ENCODE data around the gene SH3BGRL2. TPM values are rescaled to one million over a fixed set of nuclear protein-coding genes. Genes with fewer than 3 reads are reported as not detected.
A peak's percentile ranks its signal among the peaks of the same experiment; 100 is the strongest.
"Not testable (repeated sequence)": the region's sequence is repeated elsewhere in the genome, so short reads cannot be mapped to it uniquely, and the experiment has no call there.

Gene SH3BGRL2
- polyA plus RNA-seq, 3 donors from 2014 or later = 0.22 to 3.4 TPM; not detected in 1

DNA sequence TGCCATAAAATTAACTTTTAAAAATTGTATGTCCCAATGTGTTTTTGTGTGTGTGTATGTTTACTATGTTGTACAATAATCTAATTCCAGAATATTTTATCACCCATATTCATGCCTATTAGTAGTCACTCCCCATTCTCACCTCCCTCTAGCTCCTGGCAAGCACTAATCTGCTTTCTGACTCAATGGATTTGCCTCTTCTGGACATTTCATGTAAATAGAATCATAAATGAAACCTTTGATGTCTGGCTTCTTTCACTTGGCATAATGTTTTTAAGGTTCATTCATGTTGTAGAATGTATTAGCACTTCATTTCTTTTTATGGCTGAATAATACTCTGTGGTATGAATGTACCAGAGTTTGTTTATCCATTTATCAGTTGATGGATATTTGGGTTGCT, 15.4 kb downstream of the SH3BGRL2 start:
- H3K27ac Mint-ChIP-seq = no peak overlapping the region
- peaks cover 0 to 4% (median 0%) of the 10 kb centered on the region in 3 donors for H3K27me3 Mint-ChIP-seq (ENCODE audit: low read depth in 3 of 3)
- DNase-seq = no peak
- no peaks in the 10 kb centered on the region for H3K36me3 Mint-ChIP-seq
- H3K4me3 Mint-ChIP-seq = no peak overlapping the region
- no peaks in the 10 kb centered on the region for H3K4me1 Mint-ChIP-seq
- H3K9me3 Mint-ChIP-seq = peaks cover 0 to 7% (median 0%) of the 10 kb centered on the region in 6 donors

DNA sequence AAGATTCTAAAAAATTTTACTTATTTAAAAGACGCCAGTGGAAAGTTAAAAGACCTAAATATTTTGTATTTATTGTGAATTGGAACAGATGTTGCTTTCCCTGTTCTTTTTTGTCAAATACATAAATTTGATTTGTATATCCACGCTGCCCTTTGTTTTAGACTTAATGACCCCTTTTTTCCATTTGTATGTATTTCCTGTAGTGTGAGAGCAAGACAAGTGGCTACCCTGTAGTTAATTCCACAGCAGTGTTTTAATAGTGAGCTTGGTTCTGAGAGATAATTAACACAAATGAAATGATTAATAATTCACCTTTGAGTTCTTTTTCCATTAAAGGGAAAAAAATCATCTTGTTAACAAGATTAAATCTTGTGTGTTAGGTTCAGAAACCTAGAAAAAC, 16.6 kb downstream of the SH3BGRL2 start:
- peaks cover 0 to 7% (median 0%) of the 10 kb centered on the region in 6 donors for H3K9me3 Mint-ChIP-seq
- H3K4me1 Mint-ChIP-seq = no peaks in the 10 kb centered on the region
- no peak overlapping the region for H3K27ac Mint-ChIP-seq
- H3K36me3 Mint-ChIP-seq = no peaks in the 10 kb centered on the region
- no peak overlapping the region for H3K4me3 Mint-ChIP-seq
- peaks cover 0 to 4% (median 0%) of the 10 kb centered on the region in 3 donors for H3K27me3 Mint-ChIP-seq (ENCODE audit: low read depth in 3 of 3)
- DNase-seq = no peak

DNA sequence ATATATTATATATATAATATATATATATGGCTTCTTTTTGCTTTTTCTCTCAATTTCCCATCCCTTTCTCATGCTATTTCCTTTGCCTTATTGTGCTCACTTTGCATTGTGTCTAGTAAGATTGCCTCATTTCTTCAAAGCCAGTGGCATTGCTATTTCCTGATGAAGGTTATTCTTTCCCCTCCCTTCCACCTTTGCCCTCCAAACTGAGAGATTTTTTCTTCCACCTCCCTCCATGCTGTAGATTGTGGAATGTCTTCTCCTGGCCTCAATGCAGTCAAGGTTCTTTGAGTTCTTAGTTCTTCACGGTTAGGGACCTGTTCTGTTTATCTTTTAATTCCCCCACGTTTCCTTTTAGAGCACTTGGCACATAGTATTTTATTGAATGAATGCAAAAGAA, 17.2 kb downstream of the SH3BGRL2 start:
- Mint-ChIP-seq H3K27ac (no peak overlapping the region), H3K9me3 (peaks cover 0 to 7% (median 0%) of the 10 kb centered on the region in 6 donors), H3K27me3 (ENCODE audit: low read depth in 3 of 3) (peaks cover 0 to 4% (median 0%) of the 10 kb centered on the region in 3 donors), H3K36me3 (no peaks in the 10 kb centered on the region), H3K4me3 (no peak overlapping the region), H3K4me1 (no peaks in the 10 kb centered on the region)
- DNase-seq = no peak

- Mint-ChIP-seq H3K4me1 (no peaks in the 10 kb centered on the region), H3K27ac (no peak overlapping the region), H3K36me3 (no peaks in the 10 kb centered on the region), H3K9me3 (peaks cover 0 to 7% (median 0%) of the 10 kb centered on the region in 6 donors), H3K27me3 (ENCODE audit: low read depth in 3 of 3) (peaks cover 0 to 4% (median 0%) of the 10 kb centered on the region in 3 donors), H3K4me3 (no peak overlapping the region)
- DNase-seq = no peak
Measured at GRCh38 chr6:79649016-79649415, 17.9 kb downstream of the SH3BGRL2 start.

DNA sequence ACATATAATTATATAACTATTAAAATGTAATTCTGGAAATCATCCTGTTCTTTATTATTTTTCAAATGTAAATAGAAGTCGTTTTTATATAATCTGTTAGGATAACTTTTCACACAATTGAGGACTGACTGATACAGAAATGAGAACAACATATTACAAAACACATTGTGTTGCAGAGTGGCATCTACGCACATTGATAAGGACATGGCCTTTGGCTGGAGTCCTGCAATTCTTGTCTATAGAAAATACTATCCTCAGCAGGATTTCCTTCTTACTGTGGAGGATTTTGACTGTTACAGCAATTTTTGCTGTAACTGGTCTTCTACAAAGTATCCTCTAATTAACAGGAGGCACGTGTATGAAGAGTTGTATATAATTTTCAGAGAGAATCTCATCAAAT, 19.8 kb downstream of the SH3BGRL2 start:
- no peak overlapping the region for H3K4me3 Mint-ChIP-seq
- H3K27me3 Mint-ChIP-seq (ENCODE audit: low read depth in 3 of 3) = peaks cover 0 to 4% (median 2%) of the 10 kb centered on the region in 3 donors
- H3K27ac Mint-ChIP-seq = no peak overlapping the region
- no peaks in the 10 kb centered on the region for H3K4me1 Mint-ChIP-seq
- peaks cover 0 to 7% (median 0%) of the 10 kb centered on the region in 6 donors for H3K9me3 Mint-ChIP-seq
- DNase-seq = no peak
- H3K36me3 Mint-ChIP-seq = no peaks in the 10 kb centered on the region

DNA sequence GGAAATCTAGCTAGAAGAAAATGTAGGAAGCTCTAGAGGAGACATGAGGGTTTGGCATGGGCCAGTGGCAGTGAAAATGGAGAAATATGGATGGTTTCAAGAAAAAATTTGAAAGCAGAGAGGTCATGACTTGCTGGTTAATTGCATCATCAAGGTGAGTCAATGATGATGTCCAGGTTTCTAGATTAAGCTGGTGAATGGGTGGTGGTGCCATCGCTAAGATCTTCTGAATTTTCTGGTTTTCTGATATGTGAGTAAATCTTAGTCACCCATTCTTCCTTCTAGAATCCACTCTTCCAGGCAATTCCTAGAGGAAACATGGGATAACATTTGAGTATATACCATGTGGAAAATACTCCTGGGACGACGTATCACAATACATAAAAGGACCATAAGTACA, 25.0 kb downstream of the SH3BGRL2 start:
- H3K4me1 Mint-ChIP-seq = no peaks in the 10 kb centered on the region
- H3K9me3 Mint-ChIP-seq = peaks cover 0 to 6% (median 4%) of the 10 kb centered on the region in 6 donors
- peaks cover 2 to 4% (median 3%) of the 10 kb centered on the region in 3 donors for H3K27me3 Mint-ChIP-seq (ENCODE audit: low read depth in 3 of 3)
- no peak overlapping the region for H3K4me3 Mint-ChIP-seq
- H3K36me3 Mint-ChIP-seq = no peaks in the 10 kb centered on the region
- no peak overlapping the region for H3K27ac Mint-ChIP-seq
- DNase-seq = no peak

DNA sequence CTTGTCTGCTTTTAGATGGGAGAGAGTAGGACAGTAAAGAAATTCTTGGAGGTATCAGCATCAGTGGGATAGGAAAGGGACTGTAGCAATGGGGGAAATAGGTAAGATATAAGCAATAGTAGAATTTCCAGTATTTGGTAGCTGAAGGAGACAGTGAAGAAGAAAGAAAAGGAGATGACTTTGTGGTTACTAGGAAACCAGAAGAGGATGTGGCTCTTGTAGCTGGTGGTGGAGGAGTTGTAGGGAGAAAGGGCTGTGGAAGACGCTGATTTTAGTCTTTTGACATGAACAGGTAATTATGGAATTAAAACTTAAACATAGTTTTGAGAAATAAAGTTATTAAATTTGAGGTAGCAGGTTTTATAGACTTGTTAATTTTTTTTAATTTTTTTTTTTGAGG, 26.1 kb downstream of the SH3BGRL2 start:
- Mint-ChIP-seq H3K27ac (no peak overlapping the region), H3K9me3 (peaks cover 0 to 11% (median 6%) of the 10 kb centered on the region in 6 donors), H3K4me1 (no peaks in the 10 kb centered on the region), H3K4me3 (no peak overlapping the region), H3K36me3 (no peaks in the 10 kb centered on the region), H3K27me3 (ENCODE audit: low read depth in 3 of 3) (peaks cover 2 to 4% (median 3%) of the 10 kb centered on the region in 3 donors)
- no peak for DNase-seq

DNA sequence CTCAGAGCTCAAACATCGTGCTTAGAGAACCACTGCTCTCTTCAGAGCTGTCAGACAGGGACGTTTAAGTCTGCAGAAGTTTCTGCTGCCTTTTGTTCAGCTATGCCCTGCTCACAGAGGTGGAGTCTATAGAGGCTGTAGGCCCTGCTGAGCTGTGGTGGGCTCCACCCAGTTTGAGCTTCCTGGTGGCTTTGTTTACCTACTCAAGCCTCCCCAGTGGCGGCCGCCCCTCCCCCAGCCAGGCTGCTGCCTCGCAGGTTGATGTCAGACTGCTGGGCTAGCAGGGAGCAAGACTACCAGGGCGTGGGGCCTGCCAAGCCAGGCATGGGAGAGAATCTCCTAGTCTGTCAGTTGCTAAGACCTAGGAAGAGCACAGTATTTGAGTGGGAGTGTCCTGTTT, 32.5 kb downstream of the SH3BGRL2 start:
- not testable (repeated sequence) for H3K27me3 Mint-ChIP-seq (ENCODE audit: low read depth in 3 of 3); H3K27ac Mint-ChIP-seq; H3K9me3 Mint-ChIP-seq; DNase-seq; H3K4me1 Mint-ChIP-seq; H3K36me3 Mint-ChIP-seq; H3K4me3 Mint-ChIP-seq

DNA sequence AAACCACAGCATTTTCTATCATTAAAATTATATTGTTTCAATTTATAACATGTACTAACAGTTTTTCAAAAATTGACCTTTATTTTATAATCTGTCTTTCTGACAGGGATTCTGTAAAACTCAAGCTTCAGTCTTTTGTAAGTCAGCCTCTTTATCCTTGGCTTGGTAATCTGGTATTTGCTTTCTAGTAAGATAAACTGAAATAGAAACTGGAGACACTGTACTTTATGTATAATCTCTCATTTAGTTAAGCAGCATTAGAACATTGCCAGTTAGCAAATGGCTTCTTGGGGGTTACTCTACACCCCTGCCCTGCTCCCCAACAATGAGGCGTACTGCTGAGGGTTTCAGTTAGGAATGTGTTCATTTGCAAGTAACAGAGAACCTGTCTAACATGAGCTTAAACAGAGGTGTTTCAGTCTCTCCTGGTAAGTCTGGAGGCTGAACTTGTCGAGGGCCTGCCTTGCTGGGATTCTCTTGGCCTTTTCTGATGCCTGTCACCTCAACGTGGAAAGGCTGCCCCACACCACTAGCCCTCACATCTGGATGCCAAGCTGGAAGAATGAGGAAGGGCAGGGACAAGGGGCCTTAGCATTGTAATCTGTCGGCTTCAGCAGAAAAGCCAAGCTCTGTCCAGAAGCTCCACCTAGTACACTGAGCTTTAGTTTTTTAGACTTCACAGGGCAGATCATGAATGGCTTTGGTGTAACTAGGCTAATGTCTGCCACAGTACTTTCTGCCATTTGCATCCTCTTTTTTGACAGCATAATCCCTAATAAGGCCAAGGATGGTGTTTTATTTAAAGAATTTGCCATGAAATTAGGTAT, 34.8 kb downstream of the SH3BGRL2 start:
- Mint-ChIP-seq H3K9me3 (peaks cover 0 to 6% (median 2%) of the 10 kb centered on the region in 6 donors), H3K4me3 (no peak overlapping the region), H3K36me3 (peaks cover 0 to 6% (median 0%) of the 10 kb centered on the region in 3 donors), H3K27me3 (ENCODE audit: low read depth in 3 of 3) (peaks cover 0 to 3% (median 2%) of the 10 kb centered on the region in 3 donors), H3K27ac (no peak overlapping the region), H3K4me1 (peaks cover 0 to 3% of the 10 kb centered on the region in 2 donors)
- DNase-seq = no peak

DNA sequence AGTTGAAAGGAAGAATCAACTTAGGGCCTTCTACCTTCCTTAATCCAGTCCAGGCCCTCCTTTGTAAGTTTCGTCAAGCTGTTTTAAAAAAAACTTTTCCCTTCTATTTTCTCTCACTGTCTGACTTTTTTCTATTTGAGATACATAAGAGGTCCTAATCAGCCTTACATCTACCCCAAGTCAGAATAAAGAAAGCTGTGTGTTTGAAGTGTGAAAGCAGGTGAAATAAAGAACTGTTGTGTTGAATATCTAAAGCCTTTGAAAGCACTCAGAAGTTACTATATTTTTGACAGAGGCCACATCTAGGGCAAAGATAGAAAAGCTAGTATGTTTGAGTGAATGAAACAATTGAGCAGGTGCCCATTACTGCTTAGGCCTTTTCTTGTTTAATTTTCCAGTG, 35.5 kb downstream of the SH3BGRL2 start:
- Mint-ChIP-seq H3K27me3 (ENCODE audit: low read depth in 3 of 3) (peaks cover 0 to 3% (median 2%) of the 10 kb centered on the region in 3 donors), H3K9me3 (peaks cover 0 to 2% (median 0%) of the 10 kb centered on the region in 6 donors), H3K4me1 (peaks cover under 1 to 8% of the 10 kb centered on the region in 2 donors), H3K36me3 (peaks cover 0 to 6% (median 0%) of the 10 kb centered on the region in 3 donors), H3K27ac (no peak overlapping the region), H3K4me3 (no peak overlapping the region)
- DNase-seq = no peak

DNA sequence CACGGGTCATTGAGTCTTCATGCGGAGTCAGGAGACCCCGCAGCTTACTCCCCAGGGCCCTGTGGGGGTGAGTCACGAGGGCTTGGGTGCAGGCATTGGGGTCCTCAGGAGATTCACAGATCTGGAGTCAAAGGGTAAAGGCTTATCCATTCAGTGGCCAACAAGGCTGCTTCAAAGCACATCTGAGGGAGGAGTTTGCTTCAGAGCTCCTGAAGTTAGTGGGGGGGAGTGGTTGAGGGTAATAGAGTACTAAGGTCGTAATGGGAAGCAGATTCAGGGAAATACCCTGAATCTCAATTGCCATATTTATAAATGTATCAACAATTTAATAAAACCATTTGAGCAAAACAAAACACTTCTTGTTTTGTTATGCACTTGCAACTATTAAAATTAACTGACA, 37.3 kb downstream of the SH3BGRL2 start:
- Mint-ChIP-seq H3K4me1 (peaks cover 4 to 14% of the 10 kb centered on the region in 2 donors), H3K4me3 (no peak overlapping the region), H3K27me3 (ENCODE audit: low read depth in 3 of 3) (no peaks in the 10 kb centered on the region), H3K36me3 (no peaks in the 10 kb centered on the region), H3K9me3 (peaks cover 0 to 3% (median 0%) of the 10 kb centered on the region in 6 donors), H3K27ac (no peak overlapping the region)
- DNase-seq = no peak

- Mint-ChIP-seq H3K27ac (no peak overlapping the region), H3K9me3 (peaks cover 0 to 3% (median 0%) of the 10 kb centered on the region in 6 donors), H3K4me1 (peaks cover 4 to 14% of the 10 kb centered on the region in 2 donors), H3K36me3 (no peaks in the 10 kb centered on the region), H3K27me3 (ENCODE audit: low read depth in 3 of 3) (no peaks in the 10 kb centered on the region), H3K4me3 (no peak overlapping the region)
- DNase-seq = no peak
Measured at GRCh38 chr6:79669766-79670165, 38.6 kb downstream of the SH3BGRL2 start.

DNA sequence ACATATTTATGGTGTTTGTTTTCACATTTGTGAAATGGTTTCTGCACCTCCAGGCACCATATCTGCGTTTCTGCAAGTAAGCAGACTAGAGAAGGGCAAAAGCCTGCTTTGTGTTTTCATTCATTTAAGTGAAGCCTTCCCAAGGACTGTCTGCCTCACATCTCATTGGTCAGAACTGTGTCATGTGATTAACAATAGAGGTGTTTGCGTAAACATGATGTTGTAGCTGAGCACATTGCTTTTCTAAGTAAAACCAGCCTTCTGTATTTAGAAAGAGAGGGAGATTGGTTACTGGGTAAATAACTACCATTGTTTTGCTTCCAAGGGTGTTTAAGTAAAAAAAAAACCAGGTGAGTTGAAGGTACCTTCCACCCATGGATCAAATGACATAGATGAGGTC, 39.7 kb downstream of the SH3BGRL2 start:
- Mint-ChIP-seq H3K27me3 (ENCODE audit: low read depth in 3 of 3) (no peaks in the 10 kb centered on the region), H3K36me3 (no peaks in the 10 kb centered on the region), H3K4me1 (peaks cover 4 to 14% of the 10 kb centered on the region in 2 donors), H3K9me3 (peaks cover 0 to 5% (median 0%) of the 10 kb centered on the region in 6 donors), H3K4me3 (no peak overlapping the region), H3K27ac (no peak overlapping the region)
- DNase-seq = no peak

GRCh38 chr6:79671600-79672266, 40.6 kb downstream of the SH3BGRL2 start:
- peaks cover 4 to 14% of the 10 kb centered on the region in 2 donors for H3K4me1 Mint-ChIP-seq
- H3K4me3 Mint-ChIP-seq = no peak overlapping the region
- H3K36me3 Mint-ChIP-seq = no peaks in the 10 kb centered on the region
- no peak for DNase-seq
- H3K27me3 Mint-ChIP-seq (ENCODE audit: low read depth in 3 of 3) = no peaks in the 10 kb centered on the region
- H3K27ac Mint-ChIP-seq = peak overlapping the region in 2 of 6 donors; percentile 26 to 63
- H3K9me3 Mint-ChIP-seq = peaks cover 0 to 5% (median 0%) of the 10 kb centered on the region in 6 donors
